ENCODE data around the gene MPPED1.

Gene MPPED1

GRCh38 chr22:43411040-43411868, 560 bp upstream of the MPPED1 start:
- no peak for DNase-seq (ENCODE audit: low read depth)

- no peak for DNase-seq (ENCODE audit: low read depth)
These were observed 1.3 kb downstream of the MPPED1 start for GRCh38 chr22:43412808-43413795.

DNA sequence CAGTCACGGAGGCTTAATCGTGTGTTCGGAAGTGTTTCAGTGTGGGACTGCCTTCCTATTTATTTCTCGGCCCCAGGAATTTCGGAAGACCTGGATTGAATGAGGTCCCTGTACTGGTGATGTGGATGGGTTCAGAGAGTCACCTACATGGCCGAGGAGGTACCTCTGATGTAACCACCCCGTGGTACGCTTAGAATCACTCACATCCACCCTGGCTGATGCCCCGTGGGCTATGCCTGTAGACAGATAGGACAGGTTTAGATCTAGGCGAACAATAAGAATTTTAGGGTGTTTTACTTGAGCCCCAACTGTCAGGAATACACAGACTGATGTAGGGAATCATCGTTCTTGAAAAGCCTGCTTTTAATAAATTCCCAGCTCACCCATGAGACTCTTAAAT, 2.0 kb downstream of the MPPED1 start:
- DNase-seq (ENCODE audit: low read depth) = no peak

DNA sequence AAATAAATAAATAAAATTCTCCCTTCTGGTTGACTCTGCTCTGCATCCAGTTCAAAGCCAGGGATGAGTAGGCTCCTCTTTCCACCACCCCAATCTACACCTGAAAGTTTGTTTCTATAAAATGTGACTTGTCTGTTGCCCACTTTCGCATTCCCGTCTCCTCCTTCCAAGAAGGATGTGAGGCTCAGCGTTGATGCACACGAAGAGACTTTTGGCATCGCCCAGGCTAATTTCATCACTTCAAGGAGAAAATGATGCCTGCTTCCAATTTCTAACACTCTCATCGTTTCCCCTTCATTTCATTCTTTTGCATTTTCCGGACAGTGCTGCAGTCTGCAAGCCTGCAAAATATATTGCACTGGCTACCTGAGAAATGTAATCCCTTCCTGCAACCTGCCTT, 3.9 kb downstream of the MPPED1 start:
- DNase-seq (ENCODE audit: low read depth) = no peak

DNA sequence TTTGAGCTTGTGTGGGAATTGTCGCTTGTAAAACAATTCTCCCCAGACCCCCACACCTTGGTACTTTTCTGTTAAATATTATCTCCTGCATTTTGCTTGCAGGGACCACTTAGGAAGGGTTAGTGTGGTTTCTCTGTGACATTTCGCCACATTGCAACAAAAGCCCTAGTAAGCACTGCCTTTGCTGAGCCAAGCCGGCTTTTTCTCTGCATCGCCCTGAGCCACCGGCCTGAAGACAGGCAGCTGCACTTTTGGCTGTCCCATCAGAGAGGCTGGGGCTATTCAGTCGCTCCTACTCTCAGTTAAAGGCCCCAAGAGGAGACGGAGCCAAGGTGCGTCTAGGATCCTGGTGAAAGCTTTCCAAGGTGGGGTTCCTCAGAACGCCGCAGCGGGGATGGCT, 5.7 kb downstream of the MPPED1 start:
- DNase-seq (ENCODE audit: low read depth) = no peak

GRCh38 chr22:43418079-43418825, 6.4 kb downstream of the MPPED1 start:
- no peak for DNase-seq (ENCODE audit: low read depth)

GRCh38 chr22:43419371-43420080, 7.7 kb downstream of the MPPED1 start:
- no peak for DNase-seq (ENCODE audit: low read depth)

GRCh38 chr22:43421046-43421665, 9.3 kb downstream of the MPPED1 start:
- DNase-seq (ENCODE audit: low read depth) = no peak

- no peak for DNase-seq (ENCODE audit: low read depth)
These were observed 10.3 kb downstream of the MPPED1 start for GRCh38 chr22:43421914-43422615.

GRCh38 chr22:43423046-43423445, 11.2 kb downstream of the MPPED1 start:
- DNase-seq (ENCODE audit: low read depth) = no peak

DNA sequence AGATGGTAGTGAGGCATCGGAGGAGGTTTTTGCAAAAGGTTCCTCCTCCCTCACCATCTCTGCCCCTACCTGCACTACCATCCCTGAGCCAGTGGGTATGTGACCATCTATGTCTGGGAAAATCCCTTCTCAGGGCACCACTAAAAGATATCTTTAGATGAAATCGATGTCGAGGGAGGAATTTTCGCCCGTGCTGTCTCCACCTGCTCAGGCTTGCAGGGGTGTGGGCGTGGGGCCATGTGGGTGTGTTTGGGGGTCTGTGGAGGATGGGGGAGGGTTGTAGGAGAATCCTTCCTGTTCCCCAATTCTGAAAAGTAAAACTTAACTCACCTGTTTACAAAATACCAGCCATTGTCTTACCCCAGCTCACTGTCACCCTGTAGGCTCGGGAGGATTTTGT, 12.4 kb downstream of the MPPED1 start:
- no peak for DNase-seq (ENCODE audit: low read depth)

DNA sequence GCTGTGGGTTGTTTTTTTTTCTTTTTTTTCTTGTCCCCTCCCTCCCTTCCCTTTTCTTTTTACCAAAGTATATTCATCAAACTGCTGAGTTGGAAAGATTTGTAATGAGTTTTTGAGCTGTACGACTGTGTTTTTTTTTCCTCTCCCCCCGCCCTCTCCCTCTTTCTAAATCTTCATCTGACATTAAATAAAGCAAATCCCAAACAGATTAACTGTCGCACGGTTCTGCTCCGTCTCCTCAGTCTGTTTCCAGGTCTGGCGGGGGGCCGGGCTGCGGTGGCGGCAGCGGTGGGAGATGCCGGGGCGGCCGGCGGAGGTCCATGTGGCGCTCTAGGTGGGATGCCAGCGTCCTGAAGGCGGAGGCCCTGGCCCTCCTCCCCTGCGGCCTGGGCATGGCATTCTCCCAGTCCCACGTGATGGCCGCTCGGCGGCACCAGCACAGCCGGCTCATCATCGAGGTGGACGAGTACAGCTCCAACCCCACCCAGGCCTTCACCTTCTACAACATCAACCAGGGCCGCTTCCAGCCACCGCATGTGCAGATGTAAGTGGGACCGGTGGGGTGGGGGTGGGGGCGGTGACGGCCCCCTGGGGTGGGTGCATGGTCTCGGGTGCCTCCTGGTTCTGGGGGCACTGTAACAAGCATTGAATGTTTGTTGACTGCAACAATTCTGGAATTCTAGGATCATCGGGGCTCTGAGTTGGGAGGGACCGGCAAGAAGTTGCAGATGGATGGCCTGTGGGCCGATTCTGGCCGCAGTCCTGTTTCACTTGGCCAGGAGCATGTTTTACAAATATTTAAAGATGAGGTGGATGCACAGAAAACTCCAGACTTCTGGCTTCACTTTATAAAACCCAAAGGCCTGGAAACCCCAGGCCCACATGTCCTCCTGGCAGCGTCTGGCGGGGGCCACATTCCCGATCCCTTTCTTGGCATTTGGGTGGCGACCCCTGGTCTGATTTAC, 13.1 kb downstream of the MPPED1 start:
- no peak for DNase-seq (ENCODE audit: low read depth)

DNA sequence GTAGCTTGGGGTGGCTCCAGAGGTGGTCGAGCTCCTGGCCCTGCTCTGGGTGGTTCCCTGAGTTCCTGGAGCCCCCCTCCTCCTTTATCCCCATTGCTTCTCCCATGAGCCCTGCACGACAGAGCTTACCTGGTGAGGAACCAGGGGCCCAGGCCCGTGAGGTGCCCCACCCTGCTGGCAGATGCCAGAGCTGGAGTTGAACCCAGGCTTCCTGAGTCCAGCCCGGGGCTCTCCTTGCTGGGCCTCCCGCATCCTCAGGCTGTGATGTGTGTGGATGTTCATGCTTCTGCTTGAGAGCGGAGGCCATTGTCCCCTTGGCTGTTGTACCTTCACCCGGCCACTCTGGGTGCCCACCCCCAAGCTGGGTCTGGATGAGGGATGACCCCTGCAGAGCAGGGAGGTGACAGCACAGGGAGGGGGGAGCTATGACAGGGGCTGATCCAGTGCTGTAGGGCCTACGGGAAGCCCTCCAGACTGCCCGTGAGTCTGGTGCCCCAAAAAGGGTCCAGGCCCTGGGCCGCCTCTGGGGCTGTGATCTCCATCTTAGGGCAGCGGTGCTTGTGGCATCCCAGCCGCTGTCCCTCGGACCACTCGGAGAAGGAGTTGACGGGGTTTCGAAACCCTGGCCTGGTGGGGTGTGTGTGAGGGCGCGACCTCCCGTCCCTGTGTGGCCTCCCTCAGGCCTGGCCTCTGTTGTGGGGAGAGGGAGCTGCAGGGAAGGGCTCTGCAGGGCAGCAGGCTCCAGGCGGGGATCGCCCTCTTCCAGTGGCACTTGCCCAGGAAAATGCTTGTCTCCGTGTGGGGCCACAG, 14.4 kb downstream of the MPPED1 start:
- DNase-seq (ENCODE audit: low read depth) = no peak

DNA sequence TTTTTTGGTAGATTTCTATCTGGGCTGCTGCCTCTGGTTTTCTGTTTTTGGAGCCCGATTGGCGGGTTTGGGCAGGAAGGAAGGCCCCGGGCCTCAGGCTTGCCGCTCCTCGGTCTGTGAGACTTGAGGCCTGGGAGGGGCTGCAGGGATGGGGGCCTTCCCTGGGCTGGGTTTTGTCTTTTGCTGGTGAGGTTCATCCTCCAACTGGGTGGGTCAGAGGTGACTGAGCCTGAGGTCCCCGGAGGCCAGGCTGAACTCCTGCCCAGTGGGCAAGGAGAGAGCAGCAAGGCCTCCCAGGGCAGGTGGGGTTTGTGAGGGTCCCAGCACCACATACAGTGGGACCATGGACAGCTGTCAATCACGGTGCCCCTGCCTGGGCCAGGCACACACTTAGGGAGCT, 15.0 kb downstream of the MPPED1 start:
- no peak for DNase-seq (ENCODE audit: low read depth)

DNA sequence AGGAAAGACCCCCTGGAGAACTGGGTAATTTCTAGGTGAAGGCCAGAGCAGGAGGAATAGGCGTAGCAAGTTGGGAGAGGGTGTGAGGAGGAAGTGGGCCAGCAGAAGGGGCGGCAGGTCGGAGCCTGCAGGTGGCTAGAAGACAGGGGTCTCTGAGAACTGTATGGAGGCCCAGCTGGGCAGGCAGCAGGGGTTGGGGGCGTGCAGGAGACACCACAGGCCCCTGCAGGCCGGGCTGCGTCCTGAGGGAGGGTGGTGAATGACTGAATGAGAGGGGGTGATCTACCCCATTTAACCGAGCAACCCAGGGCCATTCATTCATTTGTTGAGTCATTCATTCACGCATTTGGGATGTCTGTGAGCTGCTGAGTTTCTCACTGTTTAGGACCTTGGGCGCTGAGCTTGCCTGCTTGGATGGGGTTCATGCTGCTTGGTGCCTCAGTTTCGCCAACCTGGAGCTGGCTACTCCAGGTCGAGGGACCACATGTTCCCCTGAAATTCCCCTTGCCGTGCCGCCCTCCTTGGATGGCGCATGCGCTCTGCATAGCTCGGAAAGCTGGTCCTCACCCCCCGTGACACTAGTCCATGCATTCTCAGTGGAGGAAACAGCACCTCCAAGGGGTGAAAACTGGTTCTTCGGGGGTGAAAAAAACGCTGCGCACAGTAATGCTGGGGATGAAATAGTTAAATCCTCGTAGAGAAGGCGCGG, 15.6 kb downstream of the MPPED1 start:
- DNase-seq (ENCODE audit: low read depth) = no peak

DNA sequence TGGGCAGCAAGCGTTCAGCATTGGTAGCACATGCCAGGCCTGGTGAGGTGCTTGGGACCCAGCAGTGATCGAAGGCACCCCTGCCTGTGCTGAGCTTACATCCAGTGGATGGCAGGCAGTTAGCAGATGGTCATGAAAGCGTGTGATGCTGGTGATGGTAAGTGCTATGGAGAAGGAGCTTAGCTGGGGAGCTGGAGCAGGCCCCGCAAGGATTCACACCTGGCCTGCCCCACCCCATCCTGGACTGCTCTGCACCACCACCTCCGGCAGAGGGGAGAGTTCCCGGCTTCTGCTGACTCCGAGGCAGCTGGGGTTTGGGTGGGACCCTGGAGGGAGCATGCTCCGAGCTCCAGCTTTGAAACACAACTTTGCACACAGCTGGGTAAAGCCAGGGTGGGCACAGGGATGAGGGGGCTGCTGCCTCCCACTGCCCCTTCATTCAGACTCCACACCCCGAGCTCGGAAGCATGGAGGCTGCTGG, 16.2 kb downstream of the MPPED1 start:
- no peak for DNase-seq (ENCODE audit: low read depth)

GRCh38 chr22:43428521-43428920, 16.7 kb downstream of the MPPED1 start:
- no peak for DNase-seq (ENCODE audit: low read depth)

GRCh38 chr22:43429426-43429825, 17.6 kb downstream of the MPPED1 start:
- no peak for DNase-seq (ENCODE audit: low read depth)

Data from T-helper 22 cell (primary cell).